Activated naive CD8-positive, alpha-beta T cell treated with anti-CD3 and anti-CD28 coated beads, Interleukin-2, amount 10 ng/mL, durations not matched to agents 7 days and 5 days (primary cell): ENCODE measurements around the gene ST7L. TPM values are rescaled to one million over a fixed set of nuclear protein-coding genes. Genes with fewer than 3 reads are reported as not detected.

Experiments used
- ATAC-seq: fragments of 150-1000 bp; cut with Tn5 transposase; one replicate; pipeline ENCODE4 v1.10.0; 2021; ENCODE audit warnings: low read depth, moderate library complexity
- POLR2A ChIA-PET: fragments of 350-600 bp; sonication (Branson Sonifier 250); formaldehyde crosslinking; loops from one replicate; lab custom pipeline; 2021; ENCODE audit warnings: antibody characterized with exemption; lab: Charles Lee
- DNase-seq: peaks from one replicate; pipeline ENCODE4 v3.0.0; 2021
- H3K27ac Mint-ChIP-seq: one replicate; pipeline ENCODE4 v1.8.0; 2022; ENCODE audit warnings: mild to moderate bottlenecking, mixed read lengths
- H3K27me3 Mint-ChIP-seq: one replicate; pipeline ENCODE4 v1.8.0; 2022; ENCODE audit warnings: mild to moderate bottlenecking, moderate library complexity, mixed read lengths
- H3K36me3 Mint-ChIP-seq: one replicate; pipeline ENCODE4 v1.8.0; 2021; ENCODE audit warnings: mild to moderate bottlenecking, mixed read lengths
- H3K4me1 Mint-ChIP-seq: one replicate; pipeline ENCODE4 v1.8.0; 2021; ENCODE audit warnings: mixed read lengths
- H3K4me3 Mint-ChIP-seq: one replicate; pipeline ENCODE4 v1.8.0; 2022; ENCODE audit warnings: mild to moderate bottlenecking, moderate library complexity, mixed read lengths
- H3K9me3 Mint-ChIP-seq: one replicate; pipeline ENCODE4 v1.8.0; 2021; ENCODE audit warnings: mixed read lengths
- total RNA-seq, 2 experiments: library from RNA; stranded (reverse); gene quantifications; one replicate each; pipeline ENCODE4 v1.2.3, GENCODE V29; 2021

ST7L gene
- total RNA-seq, 2 experiments from 2014 or later: 15.4 to 16.5 TPM

DNA sequence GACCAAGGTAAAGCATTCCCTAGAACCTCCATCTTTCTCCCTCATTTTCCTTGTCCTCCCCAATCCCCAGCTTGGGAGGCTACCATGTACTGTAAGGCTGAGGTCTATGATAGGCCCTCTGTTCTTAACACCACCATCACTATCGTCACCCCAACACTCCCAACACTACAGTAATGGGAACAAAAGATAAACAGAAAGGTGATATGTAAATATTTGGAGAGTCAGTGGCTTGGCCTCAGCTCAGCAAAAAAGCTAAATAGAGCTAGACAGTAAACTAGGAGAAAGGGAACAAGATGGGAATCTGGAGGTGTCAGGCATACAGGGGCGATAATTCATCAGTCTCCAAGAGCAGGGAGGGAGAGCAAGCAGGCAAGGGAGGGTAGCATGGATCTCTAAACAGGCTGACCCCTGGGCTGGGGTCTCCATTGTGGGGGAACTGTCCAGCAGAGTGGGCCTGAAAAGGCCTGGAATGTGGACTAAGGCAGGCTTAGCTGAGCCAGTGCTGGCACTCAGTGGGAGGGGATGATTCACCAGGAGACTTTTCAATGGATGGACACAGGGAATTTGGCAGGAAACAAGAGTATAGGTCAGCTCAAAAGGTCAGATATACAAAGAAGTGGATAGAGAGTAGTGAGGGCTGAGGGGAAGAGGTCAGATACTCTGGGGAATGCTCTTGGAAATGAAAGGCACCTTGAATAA, 103.5 kb downstream of the ST7L start:
- no peaks in the 10 kb centered on the region for H3K36me3 Mint-ChIP-seq
- ATAC-seq (no peak), DNase-seq (no peak)
- H3K9me3 Mint-ChIP-seq: no peaks in the 10 kb centered on the region
- H3K27ac Mint-ChIP-seq: no peak overlapping the region
- POLR2A ChIA-PET: no interaction called here
- H3K27me3 Mint-ChIP-seq: peaks cover 6% of the 10 kb centered on the region
- no peak overlapping the region for H3K4me3 Mint-ChIP-seq
- H3K4me1 Mint-ChIP-seq: peaks cover 1% of the 10 kb centered on the region

DNA sequence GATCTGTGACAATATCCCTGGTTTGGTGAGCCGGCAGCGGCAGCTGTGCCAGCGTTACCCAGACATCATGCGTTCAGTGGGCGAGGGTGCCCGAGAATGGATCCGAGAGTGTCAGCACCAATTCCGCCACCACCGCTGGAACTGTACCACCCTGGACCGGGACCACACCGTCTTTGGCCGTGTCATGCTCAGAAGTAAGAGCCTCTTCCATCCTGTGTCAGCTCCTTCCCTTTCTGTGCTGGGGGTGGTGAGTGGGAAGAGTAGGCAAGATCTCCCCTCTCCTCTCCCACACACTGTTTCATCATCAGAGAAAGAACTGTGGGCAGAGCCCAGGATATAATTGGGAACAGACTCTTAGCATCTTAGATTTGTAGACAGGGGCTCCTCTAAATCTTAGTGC, 104.0 kb downstream of the ST7L start:
- Mint-ChIP-seq H3K9me3 (no peaks in the 10 kb centered on the region), H3K4me1 (peaks cover 1% of the 10 kb centered on the region), H3K36me3 (no peaks in the 10 kb centered on the region), H3K4me3 (no peak overlapping the region), H3K27me3 (peaks cover 11% of the 10 kb centered on the region), H3K27ac (no peak overlapping the region)
- ATAC-seq (no peak), DNase-seq (no peak)
- POLR2A ChIA-PET: no interaction called here

- no peak for ATAC-seq
- Mint-ChIP-seq H3K36me3 (no peaks in the 10 kb centered on the region), H3K27me3 (peaks cover 21% of the 10 kb centered on the region), H3K9me3 (no peaks in the 10 kb centered on the region), H3K4me1 (peaks cover 1% of the 10 kb centered on the region), H3K4me3 (no peak overlapping the region), H3K27ac (no peak overlapping the region)
- POLR2A ChIA-PET: no interaction called here
- no peak for DNase-seq
These were observed 105.7 kb downstream of the ST7L start for GRCh38 chr1:112513112-112513870.

DNA sequence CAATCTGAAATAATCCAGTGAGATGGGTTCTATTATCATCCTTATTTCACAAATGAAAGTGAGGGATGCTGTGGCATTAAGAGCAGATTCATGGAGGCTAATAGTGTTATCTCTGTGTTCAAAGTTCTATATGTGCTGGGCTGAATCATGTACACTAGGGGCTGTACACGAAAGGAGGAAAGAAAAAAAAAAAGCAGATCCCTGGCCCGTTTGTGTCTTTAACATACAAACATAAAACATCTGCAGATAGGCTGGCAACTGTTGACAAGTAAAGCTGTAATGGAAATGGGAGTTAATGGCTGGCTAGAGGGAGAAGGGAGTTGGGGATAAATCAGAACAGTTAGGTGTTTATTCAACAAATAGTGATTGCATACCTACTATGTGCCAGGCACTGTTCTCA, 107.0 kb downstream of the ST7L start:
- no peaks in the 10 kb centered on the region for H3K9me3 Mint-ChIP-seq
- no peak for DNase-seq
- no peak overlapping the region for H3K4me3 Mint-ChIP-seq
- H3K4me1 Mint-ChIP-seq: peaks cover 1% of the 10 kb centered on the region
- POLR2A ChIA-PET: no interaction called here
- no peak for ATAC-seq
- no peak overlapping the region for H3K27ac Mint-ChIP-seq
- no peaks in the 10 kb centered on the region for H3K36me3 Mint-ChIP-seq
- H3K27me3 Mint-ChIP-seq: peaks cover 35% of the 10 kb centered on the region

DNA sequence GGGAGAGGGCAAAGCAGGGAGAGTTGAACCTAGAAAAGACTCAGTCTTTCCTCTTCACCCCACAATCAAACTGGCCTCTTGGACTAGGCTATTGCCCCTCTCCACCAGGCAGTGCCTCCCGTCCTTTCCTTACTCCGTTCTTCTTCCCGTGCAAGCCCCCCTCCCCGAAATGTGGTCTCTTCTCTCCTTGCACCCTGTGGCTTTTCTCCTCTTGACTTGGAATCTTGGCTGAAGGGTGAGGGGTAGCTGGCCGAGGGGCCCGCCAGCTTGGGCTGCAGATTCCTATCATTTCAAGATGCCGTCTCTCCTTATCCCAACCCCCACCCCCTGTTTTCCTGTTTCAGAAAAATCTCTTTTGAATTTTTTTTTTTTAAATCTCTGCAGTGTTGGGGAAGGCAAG, 108.6 kb downstream of the ST7L start:
- peaks cover 1% of the 10 kb centered on the region for H3K4me1 Mint-ChIP-seq
- ATAC-seq (no peak), DNase-seq (no peak)
- POLR2A ChIA-PET: no interaction called here
- no peaks in the 10 kb centered on the region for H3K9me3 Mint-ChIP-seq
- H3K36me3 Mint-ChIP-seq: no peaks in the 10 kb centered on the region
- no peak overlapping the region for H3K27ac Mint-ChIP-seq
- no peak overlapping the region for H3K4me3 Mint-ChIP-seq
- peaks cover 40% of the 10 kb centered on the region for H3K27me3 Mint-ChIP-seq

- H3K27ac Mint-ChIP-seq: no peak overlapping the region
- peaks cover 45% of the 10 kb centered on the region for H3K27me3 Mint-ChIP-seq
- DNase-seq (no peak), ATAC-seq (no peak)
- peak overlapping the region; percentile 18 for H3K4me3 Mint-ChIP-seq
- H3K36me3 Mint-ChIP-seq: no peaks in the 10 kb centered on the region
- no peaks in the 10 kb centered on the region for H3K9me3 Mint-ChIP-seq
- POLR2A ChIA-PET: interaction anchor here (0.6 kb wide), 2 partner anchors 51 to 358 kb away, joined by 3 to 7 read pairs; no protein-coding TSS in a partner anchor
- peaks cover 1% of the 10 kb centered on the region for H3K4me1 Mint-ChIP-seq
These were observed 109.2 kb downstream of the ST7L start for GRCh38 chr1:112509660-112510178.

DNA sequence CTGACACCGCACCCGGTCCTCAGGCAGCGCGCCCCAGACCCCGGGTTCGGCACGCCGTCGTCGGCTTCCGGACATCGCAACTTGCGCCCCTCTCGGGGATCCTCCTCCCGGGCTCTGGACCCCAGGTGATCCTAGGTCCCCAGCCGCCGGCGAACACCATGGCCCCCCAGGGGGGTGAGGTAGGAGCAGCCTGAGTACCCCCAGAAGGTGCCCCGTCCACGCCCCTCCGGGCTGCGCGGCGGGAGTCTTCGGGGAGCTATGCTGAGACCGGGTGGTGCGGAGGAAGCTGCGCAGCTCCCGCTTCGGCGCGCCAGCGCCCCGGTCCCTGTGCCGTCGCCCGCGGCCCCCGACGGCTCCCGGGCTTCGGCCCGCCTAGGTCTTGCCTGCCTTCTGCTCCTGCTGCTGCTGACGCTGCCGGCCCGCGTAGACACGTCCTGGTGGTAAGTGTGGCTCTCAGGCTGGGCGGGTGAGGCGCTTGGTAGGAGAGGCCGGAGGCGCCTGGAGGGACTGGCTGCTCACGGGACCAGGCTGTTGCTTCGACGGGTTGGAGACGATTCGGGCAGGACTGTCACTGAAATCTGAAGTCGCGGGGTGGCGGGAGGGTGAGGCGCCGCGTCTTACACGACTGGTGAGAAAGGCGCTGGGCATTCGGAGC, 109.8 kb downstream of the ST7L start:
- H3K4me1 Mint-ChIP-seq: peaks cover 1% of the 10 kb centered on the region
- peaks cover 51% of the 10 kb centered on the region for H3K27me3 Mint-ChIP-seq
- ATAC-seq: peak; percentile 45
- POLR2A ChIA-PET: interaction anchor here (0.6 kb wide), 2 partner anchors 52 to 358 kb away, joined by 3 to 7 read pairs; no protein-coding TSS in a partner anchor
- no peak overlapping the region for H3K27ac Mint-ChIP-seq
- peak; percentile 54 for DNase-seq
- no peaks in the 10 kb centered on the region for H3K36me3 Mint-ChIP-seq
- H3K4me3 Mint-ChIP-seq: peak overlapping the region; percentile 17
- no peaks in the 10 kb centered on the region for H3K9me3 Mint-ChIP-seq

DNA sequence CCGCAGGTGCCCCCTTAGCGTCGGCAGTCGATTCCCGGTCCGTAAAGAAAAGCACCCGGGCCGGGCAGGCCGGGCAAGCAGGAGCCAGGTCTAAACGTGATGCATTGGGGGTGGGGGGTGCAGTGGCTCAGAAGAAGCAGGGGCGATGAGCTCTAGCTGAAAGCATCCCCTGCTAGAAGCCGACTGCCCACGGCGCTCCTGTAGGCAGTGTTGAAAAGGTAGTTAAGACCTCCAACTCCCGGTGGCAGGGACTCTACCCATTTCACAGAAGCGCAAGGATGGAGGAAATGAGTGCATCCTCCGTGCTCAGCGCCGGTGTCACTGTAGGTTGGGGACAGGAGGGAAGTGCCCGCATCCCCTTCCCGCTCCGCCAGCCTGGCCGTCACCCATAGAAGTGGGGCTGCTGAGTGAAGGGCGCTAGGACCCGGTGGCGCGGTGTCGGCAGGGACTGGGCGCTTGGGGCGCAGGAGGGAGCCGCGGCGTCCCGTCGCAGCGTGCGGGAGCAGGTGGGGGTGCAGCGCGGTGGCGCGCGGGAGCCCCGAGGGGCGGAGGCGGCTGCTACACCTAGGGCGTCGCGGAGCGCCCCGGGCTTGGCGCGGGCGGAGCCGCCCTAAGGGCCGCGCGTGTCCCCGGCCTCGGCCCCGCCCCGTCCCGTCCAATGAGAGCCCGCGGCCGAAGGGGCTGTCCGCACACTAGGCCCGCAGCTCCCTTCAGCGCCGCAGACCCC, 110.5 kb downstream of the ST7L start, which contains the start of gene WNT2B:
TSS of gene WNT2B (plus strand) at position 688 of the 727 bp plus-strand sequence. CDS start 298 bp downstream, outside the sequence.
- Mint-ChIP-seq H3K27me3 (peaks cover 55% of the 10 kb centered on the region), H3K4me1 (peaks cover 1% of the 10 kb centered on the region), H3K4me3 (peak within 1 kb of the TSS; percentile 75), H3K36me3 (no peaks in the 10 kb centered on the region), H3K9me3 (no peaks in the 10 kb centered on the region), H3K27ac (no peak within 1 kb of the TSS)
- DNase-seq (peak; percentile 68), ATAC-seq (peak; percentile 81)
- POLR2A ChIA-PET: no interaction called here

- Mint-ChIP-seq H3K27ac (no peak overlapping the region), H3K27me3 (peaks cover 61% of the 10 kb centered on the region), H3K4me1 (peaks cover 1% of the 10 kb centered on the region), H3K4me3 (peak overlapping the region; percentile 75), H3K9me3 (no peaks in the 10 kb centered on the region), H3K36me3 (no peaks in the 10 kb centered on the region)
- DNase-seq (no peak), ATAC-seq (no peak)
- POLR2A ChIA-PET: interaction anchor here (0.5 kb wide), 1 partner anchor 199 kb away, joined by 3 read pairs; the partner anchor contains the start of gene RHOC
These were observed 111.0 kb downstream of the ST7L start for GRCh38 chr1:112507921-112508277.

- H3K36me3 Mint-ChIP-seq: no peaks in the 10 kb centered on the region
- H3K9me3 Mint-ChIP-seq: no peaks in the 10 kb centered on the region
- peaks cover under 1% of the 10 kb centered on the region for H3K4me1 Mint-ChIP-seq
- DNase-seq (no peak), ATAC-seq (no peak)
- H3K27me3 Mint-ChIP-seq: peaks cover 66% of the 10 kb centered on the region
- H3K27ac Mint-ChIP-seq: no peak overlapping the region
- POLR2A ChIA-PET: interaction anchor here (0.5 kb wide), 1 partner anchor 117 kb away, joined by 3 read pairs; no protein-coding TSS in a partner anchor
- peak overlapping the region; percentile 75 for H3K4me3 Mint-ChIP-seq
These were observed 111.6 kb downstream of the ST7L start for GRCh38 chr1:112507336-112507735.

- POLR2A ChIA-PET: interaction anchor here (0.5 kb wide), 1 partner anchor 117 kb away, joined by 3 read pairs; no protein-coding TSS in a partner anchor
- Mint-ChIP-seq H3K27ac (no peak overlapping the region), H3K9me3 (no peaks in the 10 kb centered on the region), H3K27me3 (peaks cover 69% of the 10 kb centered on the region), H3K4me3 (no peak overlapping the region), H3K4me1 (peaks cover 1% of the 10 kb centered on the region), H3K36me3 (no peaks in the 10 kb centered on the region)
- DNase-seq: no peak
- no peak for ATAC-seq
These were observed 112.2 kb downstream of the ST7L start for GRCh38 chr1:112506731-112507130.

- POLR2A ChIA-PET: no interaction called here
- DNase-seq: no peak
- H3K36me3 Mint-ChIP-seq: no peaks in the 10 kb centered on the region
- H3K27me3 Mint-ChIP-seq: peaks cover 74% of the 10 kb centered on the region
- ATAC-seq: no peak
- no peaks in the 10 kb centered on the region for H3K9me3 Mint-ChIP-seq
- no peak overlapping the region for H3K4me3 Mint-ChIP-seq
- no peak overlapping the region for H3K27ac Mint-ChIP-seq
- H3K4me1 Mint-ChIP-seq: peaks cover 1% of the 10 kb centered on the region
These were observed 112.6 kb downstream of the ST7L start for GRCh38 chr1:112506306-112506705.
